HG02973 (cell line): ENCODE results near the gene SLC25A25.
"Not testable (repeated sequence)": the region's sequence is repeated elsewhere in the genome, so short reads cannot be mapped to it uniquely, and the experiment has no call there.

Experiments
- ATAC-seq: cut with Tn5 transposase; IDR thresholded peaks from one replicate; pipeline ENCODE4 v1.9.1; 2021; ENCODE audit warnings: moderate library complexity; ENCODE audit not compliant: unreplicated experiment

The SLC25A25 gene

DNA sequence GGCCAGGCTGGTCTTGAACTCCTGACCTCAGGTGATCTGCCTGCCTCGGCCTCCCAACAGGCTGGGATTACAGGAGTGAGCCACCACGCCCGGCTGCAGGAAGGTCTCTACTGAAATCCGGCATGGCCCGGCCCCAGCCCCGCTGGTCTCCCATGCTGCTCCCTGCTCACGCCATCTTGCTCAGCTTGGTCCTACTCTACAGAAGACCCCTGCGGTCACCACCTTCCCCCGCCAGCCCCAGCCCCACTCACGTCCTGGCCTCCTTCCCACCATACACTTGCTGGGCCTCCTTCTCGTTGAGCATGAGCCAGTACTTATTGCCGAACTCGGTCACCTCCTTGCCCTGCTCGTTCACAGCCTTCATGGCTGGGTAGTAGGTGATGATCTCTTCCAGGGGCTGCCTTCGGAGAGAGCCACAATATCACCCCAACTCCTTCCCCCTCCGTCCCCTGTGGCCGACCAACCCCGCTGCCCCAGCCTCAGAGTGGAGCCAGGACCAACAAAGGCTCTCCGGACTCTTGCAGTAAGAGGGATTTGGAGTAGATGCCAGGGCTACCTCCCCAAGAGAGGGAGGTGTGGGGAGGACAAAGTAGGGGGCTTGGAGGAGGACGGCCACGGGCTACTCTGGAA is 55.5 kb downstream of the SLC25A25 start:
- ATAC-seq: no peak

DNA sequence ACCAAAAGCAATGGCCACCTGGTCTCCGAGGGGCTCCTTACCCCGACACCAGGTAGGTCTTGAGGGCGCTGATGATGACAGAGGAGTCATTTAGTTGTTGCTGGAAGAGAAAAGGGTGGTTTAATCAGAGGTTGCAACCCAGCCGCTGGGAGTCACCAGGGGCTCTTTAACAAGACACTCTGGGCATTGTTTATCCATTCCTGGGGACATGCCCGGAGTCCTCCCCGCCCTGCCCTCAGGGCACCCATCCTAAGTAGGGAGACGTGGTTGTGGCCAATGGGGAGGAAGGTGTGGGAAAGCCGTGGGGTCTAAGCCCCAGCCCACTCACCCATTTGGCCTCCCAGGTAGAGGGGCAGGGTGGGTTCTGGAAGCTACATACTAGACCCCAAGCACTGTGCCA is 56.4 kb downstream of the SLC25A25 start:
- no peak for ATAC-seq

DNA sequence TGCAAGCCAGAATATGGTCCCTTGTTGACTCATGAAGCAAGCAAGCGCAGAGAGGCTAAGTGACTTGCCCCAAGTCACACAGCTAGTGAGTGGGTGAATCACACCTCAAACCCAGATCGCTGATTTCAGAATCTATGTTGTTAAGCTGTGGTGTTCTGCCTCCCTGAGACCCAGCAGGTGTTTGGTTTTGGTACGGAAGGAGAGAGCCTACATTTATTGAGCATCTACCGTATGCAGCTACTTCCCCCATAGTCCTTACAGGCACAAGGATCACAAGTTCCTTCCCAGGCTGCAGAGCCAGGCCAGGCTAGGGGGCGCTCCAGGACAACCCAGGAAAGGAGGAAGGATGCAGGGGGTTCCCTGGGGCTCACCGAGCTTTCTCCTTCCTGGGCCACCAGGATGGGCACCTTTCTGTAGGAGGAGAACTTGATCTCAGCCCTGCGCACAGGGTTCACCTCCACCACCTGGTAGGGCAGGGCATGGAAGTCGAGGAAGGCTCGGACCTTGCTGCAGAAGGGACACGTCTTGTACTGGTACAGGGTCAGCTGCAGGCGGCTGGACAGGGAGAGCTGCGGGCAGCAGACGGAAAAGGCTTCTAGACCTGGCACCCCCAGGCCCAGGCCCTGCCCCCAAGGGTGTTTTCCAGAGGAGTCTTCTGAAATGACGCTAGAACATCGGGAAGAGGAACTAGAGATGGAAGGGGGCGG is 57.0 kb downstream of the SLC25A25 start:
- no peak for ATAC-seq

DNA sequence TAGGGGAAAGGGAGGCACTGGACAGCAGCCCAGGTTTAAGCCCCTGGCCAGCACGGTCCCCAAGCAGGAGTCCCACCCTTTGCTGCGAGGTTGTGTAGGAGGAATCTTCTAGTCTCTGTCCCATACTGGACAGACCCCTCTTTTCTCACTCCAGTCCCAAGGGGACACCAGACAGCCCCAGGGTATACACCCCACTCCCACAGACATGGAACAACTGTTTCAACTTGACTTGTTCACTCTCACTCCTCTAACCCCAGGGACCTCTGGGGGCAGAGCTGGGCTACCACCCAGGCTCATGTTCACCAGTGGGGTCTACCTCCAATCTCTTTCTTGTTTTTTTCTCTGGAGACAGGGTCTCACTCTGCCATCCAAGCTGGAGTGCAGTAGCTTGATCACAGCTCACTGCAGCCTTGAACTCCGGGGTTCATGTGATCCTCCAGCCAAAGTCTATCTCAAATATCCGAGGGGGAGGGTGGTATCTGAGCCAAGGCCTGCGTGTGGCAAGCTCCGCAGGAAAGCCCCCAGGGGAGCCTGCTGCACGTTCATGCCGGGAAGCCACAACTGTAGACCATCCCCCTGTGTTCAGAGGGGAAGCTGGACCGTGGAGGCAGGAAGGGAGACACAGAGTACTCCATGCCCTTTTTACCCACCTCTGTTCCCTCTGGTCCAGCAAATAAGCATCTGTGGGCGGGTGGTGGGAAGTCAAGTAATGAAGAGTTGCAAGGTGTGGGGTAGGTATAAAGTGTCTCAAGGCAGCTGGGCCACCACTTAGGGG is 57.7 kb downstream of the SLC25A25 start:
- no peak for ATAC-seq

DNA sequence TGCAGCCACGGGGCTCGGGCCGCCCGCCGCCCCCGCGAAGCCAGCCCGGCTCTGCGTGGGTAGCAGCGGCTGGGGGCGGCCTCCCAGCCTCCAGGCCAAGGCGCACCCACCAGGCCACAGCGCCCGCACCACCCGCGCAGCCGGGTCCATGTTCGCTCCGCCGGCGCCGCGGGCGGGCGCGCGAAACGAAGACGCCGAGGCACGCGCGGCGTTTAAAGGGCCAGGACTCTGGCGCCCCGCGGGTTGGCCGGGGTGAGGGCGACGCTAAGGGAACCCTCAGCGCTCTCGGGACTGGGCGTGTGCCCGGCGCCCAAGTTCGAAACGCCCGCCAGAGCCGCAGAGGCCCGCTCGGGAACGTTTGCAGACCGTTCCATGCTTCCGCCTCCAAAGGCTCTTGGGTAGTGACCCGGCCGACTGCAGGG is 59.5 kb downstream of the SLC25A25 start, which contains the start of gene PTGES2:
Gene PTGES2, minus strand, starts transcription at position 162 of the 422 bp plus-strand sequence. Its CDS starts 12 bp downstream, at position 150.
- ATAC-seq: peak; percentile 43

DNA sequence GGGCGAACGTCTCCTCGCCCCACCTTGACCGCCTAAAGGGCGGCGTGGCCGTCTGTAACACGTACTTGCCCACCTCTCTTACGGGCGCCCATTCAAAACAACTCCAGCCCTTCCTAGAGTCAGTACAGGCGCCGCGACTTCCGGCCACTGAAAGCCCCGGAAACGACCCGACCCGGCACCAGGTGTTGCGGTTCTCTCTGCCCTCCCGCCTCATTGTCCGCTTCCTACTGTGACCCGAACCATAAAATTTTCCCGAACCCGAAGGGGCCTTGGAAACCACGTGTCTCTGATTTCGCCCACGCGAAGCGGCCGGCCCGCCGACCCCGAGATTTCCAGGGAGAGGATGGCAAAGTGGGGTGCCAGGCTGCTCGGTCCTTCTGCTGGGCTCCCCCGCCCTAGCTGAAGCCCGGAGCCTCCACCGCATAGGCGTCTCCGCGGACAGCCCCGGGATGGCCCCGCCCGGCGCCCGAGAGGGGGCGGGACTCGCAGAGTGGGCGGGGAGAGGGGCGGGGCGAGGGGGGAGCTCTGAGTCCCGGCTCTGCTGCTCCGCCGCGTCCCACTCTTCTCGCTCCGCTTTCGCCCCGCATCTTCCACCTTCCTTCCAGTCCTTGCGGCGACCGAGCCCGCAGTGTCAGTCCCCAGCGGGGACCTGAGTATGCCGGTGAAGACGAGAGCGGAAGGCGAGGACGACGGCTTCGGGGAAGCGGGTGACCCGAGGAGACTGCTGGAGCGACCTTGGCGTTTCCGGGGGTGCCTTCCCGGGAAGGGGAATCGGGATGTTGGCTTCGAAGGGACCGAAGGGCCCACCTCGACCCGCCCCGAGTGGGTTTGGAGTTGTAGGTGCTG is 60.2 kb downstream of the SLC25A25 start:
- peak; percentile 54 for ATAC-seq

DNA sequence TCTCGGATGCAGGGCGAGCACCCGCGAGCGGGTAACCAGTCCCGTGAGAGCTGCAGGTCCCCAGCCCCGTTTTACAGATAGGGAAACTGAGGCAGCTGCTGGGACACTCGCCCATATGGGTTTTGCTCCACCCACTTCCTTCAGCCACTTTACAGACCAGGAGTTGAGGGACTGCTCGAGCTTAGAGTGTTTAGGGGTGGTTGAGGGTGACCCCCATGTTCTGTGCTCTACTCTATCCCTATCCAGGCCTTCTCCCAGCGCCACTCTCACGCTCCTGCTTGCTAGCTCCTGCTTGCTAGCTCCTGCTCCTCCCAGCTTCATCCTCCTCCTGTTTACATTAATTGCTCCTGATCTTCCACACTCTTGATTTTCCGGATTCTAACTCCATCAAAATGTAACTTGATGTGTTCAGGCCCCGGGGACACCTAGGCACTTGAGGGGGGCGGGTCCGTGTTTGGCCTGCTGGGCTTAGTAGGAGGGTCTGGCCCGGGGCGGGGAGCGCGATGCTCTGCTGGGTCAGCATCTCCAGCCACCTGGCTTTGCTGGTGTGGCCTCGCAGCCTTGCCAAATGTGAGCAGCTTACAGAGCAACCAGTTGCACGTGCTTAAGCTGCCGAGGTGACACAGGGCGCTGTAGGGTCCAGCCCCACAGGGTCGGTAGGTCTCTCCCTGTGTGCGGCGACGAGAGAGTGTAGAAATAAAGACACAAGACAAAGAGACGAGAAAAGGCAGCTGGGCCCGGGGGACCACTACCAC is 61.0 kb downstream of the SLC25A25 start:
- no peak for ATAC-seq

DNA sequence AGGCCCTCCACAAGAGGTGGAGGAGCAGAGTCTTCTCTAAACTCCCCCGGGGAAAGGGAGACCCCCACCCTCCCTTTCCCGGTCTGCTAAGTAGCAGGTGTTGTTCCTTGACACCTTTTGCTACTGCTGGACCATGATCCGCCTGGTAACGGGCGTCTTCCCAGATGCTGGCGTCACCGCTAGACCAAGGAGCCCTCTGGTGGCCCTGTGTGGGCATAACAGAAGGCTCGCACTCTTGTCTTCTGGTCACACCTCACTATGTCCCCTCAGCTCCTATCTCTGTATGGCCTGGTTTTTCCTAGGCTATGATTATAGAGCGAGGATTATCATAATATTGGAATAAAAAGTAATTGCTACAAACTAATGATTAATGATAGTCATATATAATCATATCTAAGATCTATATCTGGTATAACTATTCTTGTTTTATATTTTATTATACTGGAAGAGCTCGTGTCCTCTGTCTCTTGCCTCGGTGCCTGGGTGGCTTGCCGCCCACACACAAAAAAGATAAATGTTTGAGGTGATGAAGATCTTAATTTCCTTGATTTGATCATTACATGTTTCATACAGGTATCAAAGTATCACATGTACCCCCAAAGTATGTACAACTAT is 62.1 kb downstream of the SLC25A25 start:
- ATAC-seq: not testable (repeated sequence)

DNA sequence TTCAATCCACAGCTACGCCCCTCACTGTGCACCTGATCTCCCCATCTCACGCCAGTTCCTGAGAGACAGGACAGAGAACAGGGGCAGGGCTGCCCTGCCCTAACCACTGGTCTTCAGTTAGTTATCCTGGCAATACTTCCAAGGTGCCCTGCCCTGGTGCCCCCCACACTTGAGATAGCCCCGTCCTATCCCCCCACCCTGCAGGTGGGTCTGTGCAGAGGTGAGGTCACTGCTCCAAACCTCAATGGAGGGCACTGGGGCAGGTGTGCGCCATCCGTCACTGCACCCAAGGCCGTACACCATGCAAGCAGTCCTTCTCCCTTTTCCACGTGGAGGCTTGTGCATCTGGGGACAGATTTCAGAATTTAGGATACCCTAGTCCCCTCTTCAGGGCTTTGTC is 62.6 kb downstream of the SLC25A25 start:
- ATAC-seq: not testable (repeated sequence)

DNA sequence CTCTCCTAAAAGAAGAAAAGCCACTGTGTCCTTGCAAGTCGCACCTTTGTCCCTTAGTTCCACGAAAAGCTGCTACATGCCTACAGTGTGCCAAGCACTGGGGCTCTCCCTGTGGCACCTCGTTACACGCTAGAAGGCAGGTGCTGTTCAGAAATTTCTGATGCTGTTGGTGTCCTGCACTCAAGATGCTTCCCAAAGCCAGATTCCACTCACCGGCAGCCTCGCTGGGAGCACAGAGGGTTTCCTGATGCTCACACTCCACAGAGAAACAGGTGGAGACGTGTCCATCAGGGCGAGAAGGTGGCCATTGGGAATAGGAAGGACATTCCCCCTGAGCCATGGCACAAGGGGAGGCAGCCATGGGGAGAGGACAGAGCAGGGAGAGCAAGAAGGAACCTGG is 63.3 kb downstream of the SLC25A25 start:
- not testable (repeated sequence) for ATAC-seq

DNA sequence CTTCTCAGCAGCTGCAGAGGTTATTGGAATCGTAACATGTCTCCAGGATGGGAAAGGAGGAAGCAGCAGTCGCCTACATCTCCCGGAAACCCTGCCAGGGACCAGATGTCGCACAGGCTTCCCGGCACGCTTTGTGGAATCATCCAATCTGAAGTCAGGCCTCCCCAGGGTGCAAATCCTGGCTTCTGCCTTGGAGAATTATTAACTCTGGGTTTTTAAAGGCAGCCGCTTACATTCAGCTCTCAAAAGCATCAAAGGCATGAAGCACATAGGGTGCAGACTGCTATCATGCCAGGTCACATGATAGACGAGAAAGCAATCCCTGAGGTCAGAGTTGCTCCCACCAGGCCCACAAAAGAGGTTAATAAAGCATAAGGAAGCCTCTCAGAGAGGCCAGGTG is 64.1 kb downstream of the SLC25A25 start:
- ATAC-seq: not testable (repeated sequence)

DNA sequence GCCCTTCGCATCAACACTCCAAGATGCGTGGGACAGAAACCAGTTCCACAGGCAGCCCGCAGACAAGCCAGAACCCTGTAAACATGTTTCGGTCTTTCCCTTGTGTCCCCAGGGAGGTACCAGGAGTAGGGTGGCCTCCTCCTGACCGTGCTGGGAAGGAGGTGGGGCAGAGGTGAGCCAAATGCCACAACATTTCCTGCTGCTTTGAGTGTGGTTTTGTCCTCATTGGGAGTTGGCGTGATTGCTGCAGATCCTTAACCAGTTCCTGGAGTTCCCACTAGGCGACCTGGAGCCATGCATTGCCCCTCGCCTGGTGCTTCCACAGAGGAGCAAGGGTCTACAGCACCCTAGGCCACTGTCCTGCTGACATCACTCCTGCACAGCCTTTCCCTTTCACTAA is 67.5 kb downstream of the SLC25A25 start:
- ATAC-seq: not testable (repeated sequence)

DNA sequence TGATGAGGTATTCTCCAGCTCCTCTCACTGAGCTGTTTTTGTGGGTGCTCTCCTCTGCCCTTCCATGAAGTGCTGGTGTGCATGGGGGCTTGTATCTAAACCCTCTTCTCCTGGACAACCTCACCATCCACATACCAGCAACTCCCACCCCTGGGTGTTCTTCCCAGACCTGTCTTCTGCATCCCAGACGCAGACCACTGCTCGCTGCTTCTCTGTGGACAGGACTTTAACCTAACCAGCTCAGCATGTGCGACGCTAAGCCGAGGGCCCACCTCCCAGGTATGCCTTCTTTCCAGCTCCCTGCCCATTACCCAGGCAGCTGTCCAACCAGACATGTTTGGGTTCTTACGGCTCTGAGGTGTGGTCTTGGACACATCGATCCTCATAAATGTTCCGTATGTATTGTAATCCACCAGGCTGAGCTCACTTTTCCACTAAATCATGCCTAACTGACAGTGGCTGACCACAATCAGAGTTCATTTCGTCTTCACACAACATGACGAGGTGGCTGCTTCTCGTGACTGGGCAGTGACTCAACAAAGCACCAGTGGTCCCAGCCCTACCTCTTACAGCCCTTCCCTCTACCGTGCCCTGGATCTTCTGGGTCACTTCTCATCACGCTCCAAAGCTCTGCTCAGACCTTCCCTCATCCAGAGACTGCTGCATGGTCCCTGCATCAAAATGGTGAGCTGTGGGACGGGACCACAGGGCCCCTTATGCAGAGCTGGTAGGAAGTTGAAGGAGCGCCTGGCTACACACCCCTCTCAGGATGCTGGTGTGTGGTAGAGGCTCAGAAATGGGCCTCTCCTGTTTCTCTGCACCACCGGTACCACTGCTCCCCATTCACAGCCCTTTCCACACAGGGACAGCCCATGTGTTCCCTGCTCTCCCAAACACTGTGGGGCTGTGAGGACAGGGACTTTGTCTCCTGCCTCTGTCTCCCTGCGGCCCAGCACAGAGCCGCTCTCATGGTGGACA is 69.1 kb downstream of the SLC25A25 start:
- ATAC-seq: no peak

DNA sequence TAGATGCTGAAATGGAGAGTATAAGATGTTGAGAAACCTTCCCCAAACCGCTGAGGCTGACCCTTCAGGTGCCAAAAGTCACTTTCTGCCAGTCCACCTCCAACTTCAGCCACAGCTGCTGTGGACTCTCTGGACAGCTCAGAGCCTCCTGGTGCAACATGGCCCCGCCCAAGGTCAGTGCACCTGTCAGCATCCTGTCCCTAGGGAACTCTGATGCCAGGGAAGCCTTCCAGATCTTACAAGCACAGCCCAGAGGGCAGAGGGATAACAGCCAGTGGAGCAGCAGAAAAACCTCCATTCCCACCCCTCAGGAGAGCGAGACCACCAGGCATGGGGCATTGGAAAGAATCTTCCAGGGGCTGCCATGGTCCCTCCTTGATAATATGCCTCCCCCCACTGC is 70.0 kb downstream of the SLC25A25 start:
- no peak for ATAC-seq

DNA sequence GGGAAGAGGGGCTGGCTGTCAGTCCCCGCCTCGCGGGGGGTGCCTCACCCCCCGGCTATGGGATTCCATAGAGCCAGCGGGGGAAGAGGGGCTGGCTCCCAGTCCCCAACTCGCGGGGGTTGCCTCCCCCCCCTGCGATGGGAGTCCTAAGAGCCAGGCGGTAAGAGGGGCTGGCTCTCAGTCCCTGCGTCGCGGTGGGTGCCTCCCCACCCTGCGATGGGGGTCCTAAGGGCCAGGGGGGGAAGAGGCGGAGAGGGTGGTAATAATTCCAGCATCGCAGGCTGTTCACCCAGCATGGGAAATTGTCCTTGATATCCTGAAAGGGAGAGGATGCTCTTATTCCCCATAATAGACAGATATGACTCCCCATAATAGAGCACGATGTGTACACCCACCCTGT is 71.6 kb downstream of the SLC25A25 start:
- no peak for ATAC-seq

DNA sequence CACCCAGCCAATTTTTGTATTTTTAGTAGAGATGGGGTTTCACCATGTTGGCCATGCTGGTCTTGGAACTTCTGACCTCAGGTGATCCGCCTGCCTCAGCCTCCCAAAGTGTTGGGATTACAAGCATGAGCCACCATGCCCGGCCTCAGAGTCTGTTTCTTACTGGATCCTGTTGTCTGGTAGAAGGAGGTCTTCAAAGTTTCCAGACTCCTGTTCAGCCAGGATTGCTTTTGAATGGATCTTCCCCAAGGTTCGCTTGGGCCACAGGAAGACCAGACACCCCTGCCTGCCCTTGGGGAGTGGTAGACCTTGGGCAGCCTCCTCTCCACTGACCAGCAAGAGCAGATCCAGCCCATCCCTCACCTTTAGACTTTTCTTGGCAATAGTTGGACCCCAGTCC is 73.6 kb downstream of the SLC25A25 start:
- no peak for ATAC-seq

DNA sequence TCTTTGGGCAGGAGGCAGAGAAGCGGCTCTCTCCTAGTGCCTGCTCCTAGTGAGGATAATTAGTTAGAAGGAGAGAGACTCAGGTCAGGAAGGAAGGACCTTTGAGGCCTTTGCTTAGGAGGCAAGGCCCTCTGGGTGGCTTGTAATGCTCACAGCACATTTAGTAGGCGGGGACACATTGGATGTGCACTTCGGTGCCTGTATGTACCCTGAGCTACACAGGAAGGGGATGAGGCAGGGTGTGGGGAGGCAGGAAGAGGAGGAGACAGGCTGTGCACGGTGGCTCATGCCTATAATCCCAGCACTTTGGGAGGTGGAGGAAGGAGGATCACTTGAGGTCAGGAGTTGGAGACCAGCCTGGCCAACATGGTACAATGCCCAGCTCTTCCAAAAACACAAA is 74.0 kb downstream of the SLC25A25 start:
- no peak for ATAC-seq

DNA sequence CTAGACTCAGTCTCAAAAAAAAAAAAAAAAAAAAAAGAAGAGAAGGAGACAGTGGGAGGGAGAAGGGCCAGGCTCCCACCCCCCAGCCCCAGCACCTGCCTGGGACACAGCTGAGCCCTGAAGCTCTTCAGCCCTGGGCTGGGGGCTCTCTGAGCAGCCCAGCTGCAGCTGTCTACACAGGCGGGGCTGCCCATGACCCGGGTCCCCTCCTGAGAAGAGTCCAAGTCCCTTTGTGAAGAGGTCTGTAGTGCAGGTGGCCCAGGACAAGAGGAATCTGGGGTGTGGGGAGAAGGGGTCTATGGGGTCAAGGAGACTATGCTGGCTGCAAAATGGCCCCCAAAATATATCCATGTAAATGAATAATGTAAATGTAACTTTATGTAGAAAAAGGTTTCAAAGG is 74.6 kb downstream of the SLC25A25 start:
- no peak for ATAC-seq
